A549 (cell line): ENCODE results near the gene SH2B2. TPM values are rescaled to one million over a fixed set of nuclear protein-coding genes. Genes with fewer than 3 reads are reported as not detected.
A peak's percentile ranks its signal among the peaks of the same experiment; 100 is the strongest.

ENCODE experiments used
- ATAC-seq, 2 experiments: fragments of 200-7000 bp in 1 of 2; fragments of >200 bp in 1 of 2; cut with Nextera tagmentation in 1 of 2; cut with Tn5 transposase in 1 of 2; 3 replicates each; pipeline versions ENCODE4 v1.8.0 to v1.9.1; 2018 to 2020; ENCODE audit warnings: mild to moderate bottlenecking in 1 of 2, moderate library complexity in 1 of 2
- CTCF ChIA-PET: fragments of 300-600 bp; sonication (Branson Sonifier 250); formaldehyde crosslinking; extraction: SDS; loops from one replicate; lab custom pipeline; 2021; ENCODE audit warnings: antibody characterized with exemption, inconsistent platforms; lab: Yijun Ruan, JAX
- POLR2A ChIA-PET: fragments of 350-600 bp; formaldehyde crosslinking; extraction: SDS; loops from one replicate; lab custom pipeline; 2021; ENCODE audit warnings: antibody characterized with exemption, inconsistent platforms; lab: Yijun Ruan, JAX
- DNase-seq, 2 experiments: peaks; one replicate each; pipeline versions ENCODE4 v3.0.0 to v3.0.0-alpha.2; 2011 to 2016; ENCODE audit warnings: low read depth in 1 of 2, low spot score in 1 of 2
- FAIRE-seq: peaks from 2 replicates; lab custom pipeline; 2011; peaks lifted over from hg19 to GRCh38; lab: Jason Lieb, UNC
- H3K27ac ChIP-seq, 2 experiments: fragments of >200 bp; sonication (Bioruptor Twin); formaldehyde crosslinking; 3 replicates each; pipeline ENCODE4 v1.5.1; 2016 to 2017
- H3K4me1 ChIP-seq: fragments of >200 bp; sonication (Bioruptor Twin); formaldehyde crosslinking; 3 replicates; pipeline ENCODE4 v1.6.1; 2016
- H3K4me2 ChIP-seq: fragments of >200 bp; sonication (Bioruptor Twin); formaldehyde crosslinking; 3 replicates; pipeline ENCODE4 v1.6.1; 2016
- H3K4me3 ChIP-seq: fragments of >200 bp; sonication (Bioruptor Twin); formaldehyde crosslinking; 3 replicates; pipeline ENCODE4 v1.5.1; 2016
- H3K9me3 ChIP-seq: fragments of >200 bp; sonication (Bioruptor Twin); formaldehyde crosslinking; 3 replicates; pipeline ENCODE4 v1.6.1; 2016
- BCL3 ChIP-seq: fragments of >200 bp; sonication (Bioruptor Twin); formaldehyde crosslinking; IDR thresholded peaks from 3 replicates; pipeline ENCODE4 v1.6.1; 2016
- CBX2 ChIP-seq: fragments of 200-600 bp; sonication (generic); IDR thresholded peaks from 2 replicates; pipeline ENCODE4 v1.6.1; 2016; ENCODE audit warnings: low read depth, mild to moderate bottlenecking, borderline replicate concordance
- CBX8 ChIP-seq: fragments of 200-600 bp; sonication (generic); IDR thresholded peaks from 2 replicates; pipeline ENCODE4 v1.6.1; 2016
- EHMT2 ChIP-seq: fragments of 200-600 bp; sonication (generic); IDR thresholded peaks from 2 replicates; pipeline ENCODE4 v1.6.1; 2016; ENCODE audit warnings: antibody characterized with exemption, low read depth, mild to moderate bottlenecking, moderate library complexity
- GATA3 ChIP-seq: IDR thresholded peaks from 2 replicates; pipeline ENCODE4 v1.6.1; 2012; ENCODE audit warnings: borderline replicate concordance
- HOXB13 ChIP-seq: fragments of 250-450 bp; sonication (Bioruptor Pico); IDR thresholded peaks from 2 replicates; pipeline ENCODE4 v1.5.0; 2020; ENCODE audit warnings: low read depth, mild to moderate bottlenecking, moderate library complexity
- HOXB5 ChIP-seq: fragments of 250-450 bp; sonication (Bioruptor Pico); IDR thresholded peaks from 2 replicates; pipeline ENCODE4 v1.5.0; 2020; ENCODE audit warnings: mild to moderate bottlenecking, moderate library complexity
- JUN ChIP-seq, 2 experiments: fragments of >200 bp; sonication (Bioruptor Twin); formaldehyde crosslinking; IDR thresholded peaks; 2 replicates in 1 of 2; 3 replicates in 1 of 2; pipeline ENCODE4 v1.6.1; 2016 to 2017
- MAFK ChIP-seq: fragments of 450-650 bp; IDR thresholded peaks from 2 replicates; pipeline ENCODE4 v1.6.1; 2014; ENCODE audit not compliant: partially characterized antibody
- MAZ ChIP-seq: fragments of 150-350 bp; IDR thresholded peaks from 2 replicates; pipeline ENCODE4 v1.6.1; 2014; ENCODE audit warnings: antibody characterized with exemption, low read depth, low read length, borderline replicate concordance
- MYC ChIP-seq: IDR thresholded peaks from 2 replicates; pipeline ENCODE4 v1.6.1; 2012; ENCODE audit warnings: mild to moderate bottlenecking, inconsistent platforms, low read length, improper control_type of control experiment, borderline replicate concordance
- NFE2L2 ChIP-seq: fragments of 150-350 bp; conservative IDR thresholded peaks from 2 replicates; pipeline ENCODE4 v1.6.1; 2014; ENCODE audit warnings: low read length
- PHF8 ChIP-seq: fragments of 200-600 bp; sonication (generic); IDR thresholded peaks from 2 replicates; pipeline ENCODE4 v1.6.1; 2016; ENCODE audit warnings: low read depth, mild to moderate bottlenecking, antibody characterized with exemption, moderate library complexity, borderline replicate concordance
- RARB ChIP-seq: fragments of 250-450 bp; sonication (Bioruptor Pico); IDR thresholded peaks from 2 replicates; pipeline ENCODE4 v1.8.0; 2021; ENCODE audit warnings: mild to moderate bottlenecking, moderate library complexity
- REST ChIP-seq: fragments of 200-600 bp; sonication (generic); IDR thresholded peaks from 2 replicates; pipeline ENCODE4 v1.6.1; 2016; ENCODE audit warnings: antibody characterized with exemption, mild to moderate bottlenecking, moderate library complexity
- RNF2 ChIP-seq: fragments of 200-600 bp; sonication (generic); IDR thresholded peaks from 2 replicates; pipeline ENCODE4 v1.6.1; 2016; ENCODE audit warnings: low read depth, mild to moderate bottlenecking, antibody characterized with exemption, moderate library complexity, borderline replicate concordance
- SMC3 ChIP-seq: fragments of >200 bp; sonication (Bioruptor Twin); formaldehyde crosslinking; IDR thresholded peaks from 3 replicates; pipeline ENCODE4 v1.6.1; 2018; ENCODE audit warnings: inconsistent platforms
- TFCP2L1 ChIP-seq: fragments of 250-450 bp; sonication (Bioruptor Pico); IDR thresholded peaks from 2 replicates; pipeline ENCODE4 v1.5.0; 2021; ENCODE audit warnings: mild to moderate bottlenecking
- USF2 ChIP-seq: fragments of 450-650 bp; IDR thresholded peaks from 2 replicates; pipeline ENCODE4 v1.6.1; 2014; ENCODE audit warnings: antibody characterized with exemption
- ZNF302 ChIP-seq: fragments of 250-450 bp; sonication (Bioruptor Pico); IDR thresholded peaks from 2 replicates; pipeline ENCODE4 v1.9.0; 2021; ENCODE audit warnings: inconsistent platforms, mild to moderate bottlenecking, moderate library complexity
- ZSCAN20 ChIP-seq: fragments of 250-450 bp; sonication (Bioruptor Pico); IDR thresholded peaks from 2 replicates; pipeline ENCODE4 v1.8.0; 2022; ENCODE audit warnings: mild to moderate bottlenecking, moderate library complexity
- WGBS: methylation state at CpG from one replicate; pipeline ENCODE4 v1.1.6; 2017; ENCODE audit errors: missing lambda C conversion rate; 5-methylcytosine and 5-hydroxymethylcytosine counted together
- polyA plus RNA-seq, 4 experiments: library from polyadenylated mRNA; depleted of rRNA in 3 of 4; stranded (reverse); fragments of >200 nt; fragmentation: RNase III in 1 of 4; extraction: RNeasy Plus Mini Kit Qiagen cat#74134 plus additional on column Dnase treatment in 1 of 4; gene quantifications; 2 replicates in 3 of 4; 3 replicates in 1 of 4; pipeline ENCODE4 v1.2.3, GENCODE V29; 2011 to 2017
- TF ChIP-seq, protein P1 (sequence below): fragments of 150-350 bp; IDR thresholded peaks from 2 replicates; pipeline ENCODE4 v1.6.1; 2014; ENCODE audit warnings: low read depth, mild to moderate bottlenecking, low read length
- TF ChIP-seq, protein P2 (sequence below): fragments of 250-450 bp; sonication (Bioruptor Pico); IDR thresholded peaks from 2 replicates; pipeline ENCODE4 v1.5.0; 2020; ENCODE audit warnings: low read depth, mild to moderate bottlenecking, moderate library complexity

SH2B2 gene
- polyA plus RNA-seq, 2 of the 4 experiments (the other 2 are of a cell fraction) = 1.1 to 2.3 TPM

- POLR2A ChIA-PET = no interaction called here
- CTCF ChIA-PET = interaction anchor here (0.6 to 7.5 kb wide), 5 partner anchors 12 to 646 kb away, joined by 3 to 47 read pairs (median 4); no protein-coding TSS in a partner anchor
- Histone ChIP-seq H3K4me2 (no peak overlapping the region), H3K4me3 (no peak overlapping the region), H3K4me1 (no peaks in the 10 kb centered on the region), H3K27ac (no peak overlapping the region), H3K9me3 (no peaks in the 10 kb centered on the region)
- no peak for DNase-seq
- FAIRE-seq = no peak
- ATAC-seq = 0 out of 6 replicates have a peak, but pooled peaks of 1 of the 2 experiments have one; percentile 27
- 96% methylated on average over 115 of the region's 117 CpGs for WGBS
- TF ChIP-seq CBX2 = no peak
- no peak for TF ChIP-seq ZNF302 (CRISPR knock-in tag)
- TF ChIP-seq CBX8 = no peak
- TF ChIP-seq MYC = no peak
- TF ChIP-seq USF2 = no peak
These were observed 37.9 kb upstream of the SH2B2 start for GRCh38 chr7:102248456-102249395.

DNA sequence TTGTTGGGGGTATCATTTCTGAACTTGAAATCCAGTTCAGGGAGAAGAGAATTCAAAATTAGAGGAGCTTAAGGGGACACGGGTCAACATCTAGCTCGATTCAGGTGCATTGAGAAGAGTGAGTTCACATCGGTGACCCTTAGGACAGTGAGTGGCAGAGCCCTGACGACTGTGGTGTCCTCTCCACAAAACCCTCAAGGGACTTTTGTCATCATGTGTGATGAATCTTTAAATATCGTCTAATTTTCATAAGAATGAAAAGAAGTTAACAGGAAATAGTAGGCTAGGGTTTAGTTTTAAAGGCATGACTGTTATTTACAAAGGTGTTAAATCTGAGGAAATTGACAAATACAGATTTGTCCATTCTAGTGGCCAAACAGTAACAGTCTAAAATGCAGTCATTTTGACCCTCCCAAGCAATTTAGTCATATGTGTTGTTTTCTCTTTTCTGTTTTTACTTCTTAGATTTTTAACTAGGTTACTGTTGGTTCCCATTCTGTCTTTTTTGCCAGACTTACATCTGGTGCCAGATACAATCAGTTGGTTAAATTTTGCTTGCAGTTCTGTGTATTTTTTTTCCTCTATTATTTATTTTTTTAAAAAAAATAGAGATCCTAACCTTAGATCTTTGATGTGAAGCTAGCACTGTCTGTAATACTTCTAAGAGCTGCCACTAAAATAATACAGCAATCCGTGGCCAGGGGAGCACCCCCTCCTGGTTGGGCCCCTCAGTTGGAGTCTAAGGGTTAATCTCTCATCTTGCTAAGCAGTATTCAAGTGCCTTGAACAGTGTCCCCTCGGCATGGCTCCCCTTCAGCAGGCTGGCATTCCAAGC, 34.9 kb upstream of the SH2B2 start:
- FAIRE-seq = no peak

DNA sequence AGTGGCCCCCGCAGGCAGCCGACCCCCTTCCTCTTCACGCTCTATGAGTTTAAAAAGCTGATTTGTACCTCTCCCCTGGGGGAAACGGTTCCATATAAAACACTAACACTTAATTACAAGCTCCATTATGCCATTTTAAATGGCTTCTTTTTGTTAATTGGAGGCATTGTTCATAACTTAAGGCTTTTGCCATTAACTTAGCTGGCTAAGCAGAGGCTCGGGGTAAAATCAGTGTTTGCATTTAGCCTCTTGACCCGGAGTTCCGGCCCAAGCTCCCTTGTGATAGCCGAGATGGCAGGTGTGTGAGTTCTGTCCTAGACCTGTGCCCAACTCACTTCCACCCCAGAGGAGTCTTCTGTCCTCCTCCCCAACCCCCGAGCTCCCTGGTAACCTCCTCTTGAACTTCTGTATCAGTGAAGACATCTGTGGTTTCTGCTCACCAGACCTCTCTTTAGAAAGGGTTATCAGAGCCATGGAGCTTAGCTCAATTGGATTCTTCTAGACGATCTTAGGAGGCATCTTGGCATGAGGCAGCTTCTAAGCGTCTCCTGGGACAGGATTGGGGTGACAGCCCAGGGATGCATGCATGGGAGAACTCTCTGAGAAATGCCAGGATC, 34.2 kb upstream of the SH2B2 start:
- TF ChIP-seq, protein P1, sequence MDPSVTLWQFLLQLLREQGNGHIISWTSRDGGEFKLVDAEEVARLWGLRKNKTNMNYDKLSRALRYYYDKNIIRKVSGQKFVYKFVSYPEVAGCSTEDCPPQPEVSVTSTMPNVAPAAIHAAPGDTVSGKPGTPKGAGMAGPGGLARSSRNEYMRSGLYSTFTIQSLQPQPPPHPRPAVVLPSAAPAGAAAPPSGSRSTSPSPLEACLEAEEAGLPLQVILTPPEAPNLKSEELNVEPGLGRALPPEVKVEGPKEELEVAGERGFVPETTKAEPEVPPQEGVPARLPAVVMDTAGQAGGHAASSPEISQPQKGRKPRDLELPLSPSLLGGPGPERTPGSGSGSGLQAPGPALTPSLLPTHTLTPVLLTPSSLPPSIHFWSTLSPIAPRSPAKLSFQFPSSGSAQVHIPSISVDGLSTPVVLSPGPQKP = no peak
- no peak for TF ChIP-seq MAFK
- TF ChIP-seq REST = no peak
- TF ChIP-seq SMC3 = no peak
- no peak for TF ChIP-seq PHF8
- no peak for TF ChIP-seq GATA3
- Histone ChIP-seq H3K27ac (no peak overlapping the region), H3K4me3 (no peak overlapping the region), H3K4me2 (no peak overlapping the region), H3K4me1 (no peaks in the 10 kb centered on the region), H3K9me3 (no peaks in the 10 kb centered on the region)
- 85% methylated on average over 11 of the region's 11 CpGs for WGBS
- POLR2A ChIA-PET = no interaction called here
- FAIRE-seq (no peak), DNase-seq (no peak), ATAC-seq (no peak)
- CTCF ChIA-PET = interaction anchor here (0.6 to 7.5 kb wide), 5 partner anchors 16 to 712 kb away, joined by 3 to 47 read pairs (median 3); no protein-coding TSS in a partner anchor

More for the DNA sequence above, 34.9 kb upstream of the SH2B2 start:
- TF ChIP-seq ZSCAN20 (no peak), NFE2L2 (no peak), HOXB5 (CRISPR knock-in tag) (no peak), BCL3 (no peak), CBX8 (no peak), MAFK (no peak), TFCP2L1 (no peak), EHMT2 (no peak), JUN (IDR thresholded peaks at IDR 0.05) (no peak), RARB (CRISPR knock-in tag) (no peak), HOXB13 (CRISPR knock-in tag) (no peak), SMC3 (no peak), RNF2 (no peak), MAZ (no peak)
- TF ChIP-seq, protein P2, sequence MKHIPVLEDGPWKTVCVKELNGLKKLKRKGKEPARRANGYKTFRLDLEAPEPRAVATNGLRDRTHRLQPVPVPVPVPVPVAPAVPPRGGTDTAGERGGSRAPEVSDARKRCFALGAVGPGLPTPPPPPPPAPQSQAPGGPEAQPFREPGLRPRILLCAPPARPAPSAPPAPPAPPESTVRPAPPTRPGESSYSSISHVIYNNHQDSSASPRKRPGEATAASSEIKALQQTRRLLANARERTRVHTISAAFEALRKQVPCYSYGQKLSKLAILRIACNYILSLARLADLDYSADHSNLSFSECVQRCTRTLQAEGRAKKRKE = no peak
- ChIA-PET POLR2A (no interaction called here), CTCF (interaction anchor here (0.7 to 7.5 kb wide), 4 partner anchors 15 to 712 kb away, joined by 3 to 47 read pairs (median 4); no protein-coding TSS in a partner anchor)
- Histone ChIP-seq H3K9me3 (no peaks in the 10 kb centered on the region), H3K4me3 (no peak overlapping the region), H3K4me2 (no peak overlapping the region), H3K4me1 (no peaks in the 10 kb centered on the region), H3K27ac (no peak overlapping the region)
- no peak for DNase-seq
- WGBS = 70% methylated on average over 7 of the region's 7 CpGs
- no peak for ATAC-seq
